ENCODE measurements around the gene KCNA1.
"Not testable (repeated sequence)": the region's sequence is repeated elsewhere in the genome, so short reads cannot be mapped to it uniquely, and the experiment has no call there.

Gene KCNA1

DNA sequence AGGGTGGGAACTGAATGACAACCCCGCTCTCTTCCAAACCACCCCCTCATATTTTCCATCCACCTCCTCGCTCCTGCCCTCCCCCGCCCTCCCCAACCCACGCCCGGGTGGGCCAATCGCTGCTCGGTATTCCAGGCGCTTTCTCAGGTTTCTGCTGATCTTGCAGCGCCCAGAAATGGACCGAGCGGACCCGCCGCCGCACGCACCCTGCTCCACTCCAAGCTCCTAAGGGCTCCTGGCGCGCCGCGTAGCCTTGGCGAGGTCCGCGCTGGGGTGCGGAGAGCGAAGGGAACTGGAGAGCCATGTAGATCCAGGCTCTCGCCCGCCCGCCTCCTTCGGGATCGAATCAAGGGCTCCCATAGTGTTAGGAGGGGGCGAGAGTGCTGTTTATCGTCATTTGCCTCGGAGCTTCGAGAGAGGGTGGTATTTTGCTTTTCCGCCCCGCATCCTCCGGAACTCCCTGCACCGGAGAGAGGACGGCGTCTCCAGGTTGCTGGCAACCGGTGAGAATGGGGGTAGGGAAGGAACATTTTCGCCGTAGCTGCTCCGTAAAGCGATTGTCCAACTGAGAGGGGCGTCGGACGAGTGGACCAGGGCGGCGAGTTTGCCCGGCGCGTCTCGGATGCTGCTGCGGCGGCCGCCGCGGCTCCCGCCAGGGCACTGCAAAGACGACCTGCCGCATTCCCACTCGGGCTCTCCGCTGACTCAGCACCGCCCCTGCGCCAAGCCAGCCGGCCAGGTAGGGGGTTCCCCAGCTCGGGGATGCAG is at the start of gene KCNA1:
TSS of gene KCNA1 (plus strand) at position 172 of the 768 bp plus-strand sequence. CDS start 1,474 bp downstream, outside the sequence.
- no peak for DNase-seq (ENCODE audit: low read depth in 2 of 2, low spot score in 1 of 2)

- no peak for DNase-seq (ENCODE audit: low read depth in 2 of 2, low spot score in 1 of 2)
Observed at GRCh38 chr12:4860741-4861140, 49.0 kb upstream of the KCNA1 start.

GRCh38 chr12:4862809-4863208 is 46.9 kb upstream of the KCNA1 start:
- no peak for DNase-seq (ENCODE audit: low read depth in 2 of 2, low spot score in 1 of 2)

GRCh38 chr12:4864575-4864974 is 45.1 kb upstream of the KCNA1 start:
- no peak for DNase-seq (ENCODE audit: low read depth in 2 of 2, low spot score in 1 of 2)

- no peak for DNase-seq (ENCODE audit: low read depth in 2 of 2, low spot score in 1 of 2)
Observed at GRCh38 chr12:4865246-4865645, 44.5 kb upstream of the KCNA1 start.

GRCh38 chr12:4866299-4866698 is 43.4 kb upstream of the KCNA1 start:
- DNase-seq (ENCODE audit: low read depth in 2 of 2, low spot score in 1 of 2), result no peak

GRCh38 chr12:4867384-4867783 is 42.3 kb upstream of the KCNA1 start:
- no peak for DNase-seq (ENCODE audit: low read depth in 2 of 2, low spot score in 1 of 2)

DNA sequence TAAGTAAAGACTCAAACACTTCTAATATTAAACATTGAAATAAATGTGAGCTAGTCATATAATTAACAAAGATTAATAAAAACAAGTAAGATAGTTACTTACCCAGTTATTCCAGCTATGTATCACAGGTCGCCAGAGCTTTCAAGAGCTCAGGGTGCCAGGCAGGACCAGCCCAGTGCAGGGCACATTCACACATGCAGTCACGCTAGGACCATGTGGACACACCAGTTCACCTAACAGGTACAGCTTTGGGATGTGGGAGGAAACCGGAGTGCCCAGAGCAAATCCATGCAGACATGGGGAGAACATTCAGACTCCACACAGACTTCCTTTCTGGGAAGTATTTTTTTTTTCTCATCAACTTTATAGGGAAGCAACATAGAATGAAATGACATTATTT is 39.3 kb upstream of the KCNA1 start:
- no peak for DNase-seq (ENCODE audit: low read depth in 2 of 2, low spot score in 1 of 2)

DNA sequence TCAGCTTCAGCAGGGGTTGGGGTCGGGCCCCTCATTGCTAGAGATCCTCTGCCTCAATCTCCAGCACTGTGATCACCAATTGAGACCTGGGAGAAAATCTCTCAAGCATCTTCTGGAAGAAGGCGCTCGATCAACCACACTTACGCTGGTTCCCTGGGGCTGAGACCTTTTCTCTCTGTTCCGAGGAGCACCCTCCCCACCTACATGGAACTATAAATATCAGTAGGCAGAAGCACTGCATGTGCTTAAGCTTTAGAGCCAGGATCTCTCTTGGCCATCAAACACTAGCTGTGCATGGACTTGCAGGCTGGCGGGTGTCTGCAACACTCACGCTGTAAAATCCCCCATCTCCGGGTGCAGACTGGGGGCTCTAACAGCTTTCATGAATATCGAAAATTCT is 38.2 kb upstream of the KCNA1 start:
- no peak for DNase-seq (ENCODE audit: low read depth in 2 of 2, low spot score in 1 of 2)

DNA sequence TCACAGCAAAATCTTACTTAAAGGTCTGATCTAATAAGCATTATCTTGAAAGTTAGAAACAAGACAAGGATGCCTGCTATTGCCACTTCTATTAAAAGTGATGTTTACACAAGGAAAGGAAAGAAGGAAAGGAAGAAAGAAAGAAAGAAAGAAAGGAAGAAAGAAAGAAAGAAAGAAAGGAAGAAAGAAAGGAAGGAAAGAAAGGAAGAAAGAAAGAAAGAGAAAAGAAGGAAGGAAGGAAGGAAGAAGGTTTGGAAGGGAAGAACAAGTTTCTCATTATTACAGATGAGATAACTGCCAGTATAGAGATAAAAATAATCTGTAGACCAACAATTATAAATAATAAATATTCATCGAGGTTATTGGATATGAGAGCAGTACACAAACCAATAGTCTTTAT is 35.8 kb upstream of the KCNA1 start:
- no peak for DNase-seq (ENCODE audit: low read depth in 2 of 2, low spot score in 1 of 2)

GRCh38 chr12:4874671-4875070 is 35.0 kb upstream of the KCNA1 start:
- no peak for DNase-seq (ENCODE audit: low read depth in 2 of 2, low spot score in 1 of 2)

GRCh38 chr12:4879481-4879880 is 30.2 kb upstream of the KCNA1 start:
- DNase-seq (ENCODE audit: low read depth in 2 of 2, low spot score in 1 of 2), result not testable (repeated sequence)

DNA sequence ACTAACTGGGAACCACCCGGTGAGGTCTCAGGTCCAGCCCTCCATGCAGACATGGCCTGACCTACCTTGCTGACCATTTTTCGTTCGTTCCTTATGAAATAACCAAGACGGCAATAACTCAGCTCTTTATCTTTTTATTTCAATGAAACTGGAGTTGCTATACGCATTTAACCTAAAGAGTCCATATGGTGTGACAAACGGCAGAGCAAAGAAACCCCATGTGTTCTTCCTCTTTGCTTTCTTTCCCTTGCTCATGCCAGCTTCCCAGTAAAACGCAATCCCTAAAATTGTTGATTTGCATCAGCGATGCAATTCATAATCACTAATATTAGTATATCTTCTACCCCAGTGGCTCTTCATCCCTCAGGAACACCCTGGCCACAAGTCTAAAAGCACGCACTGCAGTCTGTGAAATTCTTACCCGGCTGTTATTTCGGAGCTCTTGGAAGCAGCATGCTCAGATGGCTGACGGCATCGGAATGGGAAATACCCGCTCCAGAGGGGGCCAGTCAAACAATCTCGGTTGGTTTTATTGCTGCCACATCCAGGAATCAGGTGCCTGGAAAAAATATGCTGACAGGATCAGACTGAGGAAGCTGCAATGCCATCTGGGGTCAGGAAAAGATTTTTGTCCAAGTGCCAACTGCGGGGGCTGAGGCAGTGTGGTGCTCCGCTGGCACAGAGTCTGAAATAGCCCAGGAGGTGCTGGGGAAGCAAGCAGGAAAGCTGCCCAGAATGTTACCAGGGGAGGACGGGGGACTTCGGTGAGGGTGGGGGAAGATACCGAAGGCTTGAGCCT is 28.2 kb upstream of the KCNA1 start:
- DNase-seq (ENCODE audit: low read depth in 2 of 2, low spot score in 1 of 2), result no peak

DNA sequence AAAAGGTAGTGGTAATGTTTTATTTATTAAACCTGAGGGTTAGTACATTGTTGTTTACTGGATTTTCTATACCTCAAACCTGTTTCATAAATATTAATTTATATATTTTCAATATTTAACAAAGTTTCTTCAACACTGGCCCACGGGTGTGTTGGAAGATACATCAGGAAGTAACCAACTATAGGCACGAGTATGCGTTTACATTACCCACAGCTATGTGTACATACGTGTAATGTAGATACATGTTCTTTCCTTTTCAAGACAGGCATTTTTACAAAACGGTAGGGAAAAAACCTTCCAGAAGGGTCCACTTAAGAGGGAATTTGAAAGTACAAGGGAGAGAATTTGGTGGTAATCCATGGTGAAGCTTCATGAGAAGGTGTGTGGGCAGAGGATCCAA is 17.8 kb upstream of the KCNA1 start:
- no peak for DNase-seq (ENCODE audit: low read depth in 2 of 2, low spot score in 1 of 2)

DNA sequence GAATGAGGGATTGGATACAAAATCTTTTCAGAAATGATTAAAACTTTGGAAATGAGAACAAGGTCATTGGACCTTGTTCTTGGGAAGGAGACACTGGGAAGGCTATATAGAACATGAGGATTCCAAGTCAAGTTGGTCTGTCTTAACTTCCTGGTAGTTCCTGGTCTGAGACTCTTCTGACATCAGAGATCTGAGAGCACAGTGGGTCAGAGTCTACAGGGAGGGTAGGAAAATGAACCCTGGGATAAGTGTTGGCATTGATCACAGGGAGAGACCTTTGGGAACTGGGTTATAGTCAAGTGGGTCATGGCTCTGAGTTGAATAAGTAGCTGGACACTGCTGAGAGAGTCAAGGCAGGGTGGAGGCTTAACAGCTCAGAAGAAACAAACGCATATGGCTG is 17.3 kb upstream of the KCNA1 start:
- DNase-seq (ENCODE audit: low read depth in 2 of 2, low spot score in 1 of 2), result no peak

DNA sequence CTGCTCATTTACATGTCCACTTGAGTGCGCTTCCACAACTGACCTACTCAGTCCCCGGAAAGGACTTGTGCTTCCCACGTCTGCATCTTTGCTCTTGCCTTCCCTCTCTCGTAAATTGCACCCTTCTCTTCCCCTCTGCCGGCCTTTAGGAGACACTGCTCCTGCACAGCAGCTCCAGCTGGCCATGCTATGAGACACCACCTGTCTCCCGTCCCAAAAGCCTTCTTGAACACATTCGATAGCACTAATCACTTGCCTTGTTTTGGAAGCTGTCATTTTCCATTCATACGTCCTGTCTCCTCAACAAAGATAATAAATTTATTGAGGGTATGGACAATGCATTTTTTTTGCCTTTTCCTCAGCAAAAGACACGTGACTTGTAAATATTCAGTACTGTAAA is 15.7 kb upstream of the KCNA1 start:
- DNase-seq (ENCODE audit: low read depth in 2 of 2, low spot score in 1 of 2), result no peak

- DNase-seq (ENCODE audit: low read depth in 2 of 2, low spot score in 1 of 2), result no peak
Observed at GRCh38 chr12:4899364-4899763, 10.3 kb upstream of the KCNA1 start.

DNA sequence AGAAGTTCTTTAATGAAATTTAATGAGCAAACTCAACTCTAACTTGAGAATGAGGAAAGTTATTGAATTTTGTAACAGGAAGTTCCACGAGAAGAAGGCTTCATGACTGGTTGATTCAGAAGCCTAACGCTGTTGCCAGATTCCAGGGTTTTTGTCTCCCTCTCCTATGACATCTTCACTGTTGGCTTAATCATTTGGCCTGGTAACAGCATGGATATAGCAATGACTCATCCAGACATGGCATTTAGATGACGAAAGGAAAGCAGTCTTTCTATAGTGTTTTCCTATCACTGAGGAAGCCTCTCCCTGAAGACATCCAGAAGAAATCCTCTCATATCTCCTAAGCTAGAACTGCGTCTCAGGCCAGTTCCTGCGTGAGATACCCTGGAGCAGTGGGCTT is 9.4 kb upstream of the KCNA1 start:
- no peak for DNase-seq (ENCODE audit: low read depth in 2 of 2, low spot score in 1 of 2)

GRCh38 chr12:4905316-4905715 is 4.4 kb upstream of the KCNA1 start:
- no peak for DNase-seq (ENCODE audit: low read depth in 2 of 2, low spot score in 1 of 2)

GRCh38 chr12:4908684-4909409 is 858 bp upstream of the KCNA1 start:
- no peak for DNase-seq (ENCODE audit: low read depth in 2 of 2, low spot score in 1 of 2)

GRCh38 chr12:4909410-4909733 is 333 bp upstream of the KCNA1 start:
- no peak for DNase-seq (ENCODE audit: low read depth in 2 of 2, low spot score in 1 of 2)
